Measurements from ENCODE around the gene CCDC92. TPM values are rescaled to one million over a fixed set of nuclear protein-coding genes. Genes with fewer than 3 reads are reported as not detected.

CCDC92 gene
- total and polyA plus RNA-seq, 10 of the 15 experiments (the other 5 are each of a cell fraction or from before 2014, with no cell fraction given), result 0.53 to 11.8 (median 4.2) TPM

DNA sequence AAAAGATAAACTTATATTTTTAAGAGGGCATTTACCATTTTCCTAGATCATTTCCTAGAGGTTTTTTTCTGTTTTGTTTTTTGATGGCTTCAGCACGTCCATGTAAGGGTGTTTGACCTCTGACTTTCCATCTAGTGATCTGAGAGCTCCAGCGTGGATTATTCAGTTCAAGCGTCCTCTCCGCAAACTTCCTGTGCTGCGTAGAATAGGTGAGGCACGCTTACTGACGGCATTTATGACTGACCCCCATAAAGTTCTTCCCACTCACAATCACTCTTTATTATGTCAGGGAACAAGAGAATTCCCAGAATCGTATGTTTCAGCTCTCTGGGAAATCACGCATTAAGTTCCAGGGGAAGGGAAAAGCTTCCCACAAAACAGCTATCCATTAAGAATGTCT, 16.4 kb downstream of the CCDC92 start (continued):
- TF ChIP-seq, protein P1, sequence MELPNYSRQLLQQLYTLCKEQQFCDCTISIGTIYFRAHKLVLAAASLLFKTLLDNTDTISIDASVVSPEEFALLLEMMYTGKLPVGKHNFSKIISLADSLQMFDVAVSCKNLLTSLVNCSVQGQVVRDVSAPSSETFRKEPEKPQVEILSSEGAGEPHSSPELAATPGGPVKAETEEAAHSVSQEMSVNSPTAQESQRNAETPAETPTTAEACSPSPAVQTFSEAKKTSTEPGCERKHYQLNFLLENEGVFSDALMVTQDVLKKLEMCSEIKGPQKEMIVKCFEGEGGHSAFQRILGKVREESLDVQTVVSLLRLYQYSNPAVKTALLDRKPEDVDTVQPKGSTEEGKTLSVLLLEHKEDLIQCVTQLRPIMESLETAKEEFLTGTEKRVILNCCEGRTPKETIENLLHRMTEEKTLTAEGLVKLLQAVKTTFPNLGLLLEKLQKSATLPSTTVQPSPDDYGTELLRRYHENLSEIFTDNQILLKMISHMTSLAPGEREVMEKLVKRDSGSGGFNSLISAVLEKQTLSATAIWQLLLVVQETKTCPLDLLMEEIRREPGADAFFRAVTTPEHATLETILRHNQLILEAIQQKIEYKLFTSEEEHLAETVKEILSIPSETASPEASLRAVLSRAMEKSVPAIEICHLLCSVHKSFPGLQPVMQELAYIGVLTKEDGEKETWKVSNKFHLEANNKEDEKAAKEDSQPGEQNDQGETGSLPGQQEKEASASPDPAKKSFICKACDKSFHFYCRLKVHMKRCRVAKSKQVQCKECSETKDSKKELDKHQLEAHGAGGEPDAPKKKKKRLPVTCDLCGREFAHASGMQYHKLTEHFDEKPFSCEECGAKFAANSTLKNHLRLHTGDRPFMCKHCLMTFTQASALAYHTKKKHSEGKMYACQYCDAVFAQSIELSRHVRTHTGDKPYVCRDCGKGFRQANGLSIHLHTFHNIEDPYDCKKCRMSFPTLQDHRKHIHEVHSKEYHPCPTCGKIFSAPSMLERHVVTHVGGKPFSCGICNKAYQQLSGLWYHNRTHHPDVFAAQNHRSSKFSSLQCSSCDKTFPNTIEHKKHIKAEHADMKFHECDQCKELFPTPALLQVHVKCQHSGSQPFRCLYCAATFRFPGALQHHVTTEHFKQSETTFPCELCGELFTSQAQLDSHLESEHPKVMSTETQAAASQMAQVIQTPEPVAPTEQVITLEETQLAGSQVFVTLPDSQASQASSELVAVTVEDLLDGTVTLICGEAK (IDR thresholded peaks at IDR 0.05; ENCODE audit: borderline replicate concordance), result no peak
- TF ChIP-seq ZNF622 (IDR thresholded peaks at IDR 0.05), result no peak
- TF ChIP-seq HDGF (IDR thresholded peaks at IDR 0.05), result no peak
- TF ChIP-seq, protein P2, sequence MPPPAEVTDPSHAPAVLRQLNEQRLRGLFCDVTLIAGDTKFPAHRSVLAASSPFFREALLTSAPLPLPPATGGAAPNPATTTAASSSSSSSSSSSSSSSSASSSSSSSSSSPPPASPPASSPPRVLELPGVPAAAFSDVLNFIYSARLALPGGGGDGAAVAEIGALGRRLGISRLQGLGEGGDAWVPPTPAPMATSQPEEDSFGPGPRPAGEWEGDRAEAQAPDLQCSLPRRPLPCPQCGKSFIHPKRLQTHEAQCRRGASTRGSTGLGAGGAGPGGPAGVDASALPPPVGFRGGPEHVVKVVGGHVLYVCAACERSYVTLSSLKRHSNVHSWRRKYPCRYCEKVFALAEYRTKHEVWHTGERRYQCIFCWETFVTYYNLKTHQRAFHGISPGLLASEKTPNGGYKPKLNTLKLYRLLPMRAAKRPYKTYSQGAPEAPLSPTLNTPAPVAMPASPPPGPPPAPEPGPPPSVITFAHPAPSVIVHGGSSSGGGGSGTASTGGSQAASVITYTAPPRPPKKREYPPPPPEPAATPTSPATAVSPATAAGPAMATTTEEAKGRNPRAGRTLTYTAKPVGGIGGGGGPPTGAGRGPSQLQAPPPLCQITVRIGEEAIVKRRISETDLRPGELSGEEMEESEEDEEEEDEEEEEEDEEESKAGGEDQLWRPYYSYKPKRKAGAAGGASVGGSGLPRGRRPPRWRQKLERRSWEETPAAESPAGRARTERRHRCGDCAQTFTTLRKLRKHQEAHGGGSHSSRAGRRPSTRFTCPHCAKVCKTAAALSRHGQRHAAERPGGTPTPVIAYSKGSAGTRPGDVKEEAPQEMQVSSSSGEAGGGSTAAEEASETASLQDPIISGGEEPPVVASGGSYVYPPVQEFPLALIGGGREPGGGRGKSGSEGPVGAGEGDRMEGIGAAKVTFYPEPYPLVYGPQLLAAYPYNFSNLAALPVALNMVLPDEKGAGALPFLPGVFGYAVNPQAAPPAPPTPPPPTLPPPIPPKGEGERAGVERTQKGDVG (CRISPR knock-in tag; IDR thresholded peaks at IDR 0.05), result no peak

Measured in GM12878 (cell line).